Vagina (tissue), 2 donors: Measurements from ENCODE around the gene COLEC12.

Experiments used
- CTCF ChIP-seq, 3 experiments: fragments of 450-650 bp in 2 of 3; fragments of 200-600 bp in 1 of 3; sonication (generic) in 1 of 3; IDR thresholded peaks; one replicate each; pipeline ENCODE4 v1.5.1; 2017 to 2019; ENCODE audit warnings: antibody characterized with exemption in 3 of 3, mild to moderate bottlenecking in 2 of 3, moderate library complexity in 2 of 3
- POLR2A ChIP-seq, 2 donors: fragments of 450-650 bp; IDR thresholded peaks; one replicate each; pipeline ENCODE4 v1.6.1; 2017; ENCODE audit warnings: antibody characterized with exemption in 2 of 2, mild to moderate bottlenecking in 2 of 2, moderate library complexity in 2 of 2

- TF ChIP-seq POLR2A (IDR thresholded peaks at IDR 0.05) (no peak), CTCF (IDR thresholded peaks at IDR 0.05) (no peak)
Measured at GRCh38 chr18:415617-416612, 84.6 kb downstream of the COLEC12 start.
